GM23338 (cell line): ENCODE data around the gene TUB. TPM values are rescaled to one million over a fixed set of nuclear protein-coding genes. Genes with fewer than 3 reads are reported as not detected.

Source experiments
- ATAC-seq: fragments of 200-7000 bp; cut with Tn5 transposase; 3 replicates; pipeline ENCODE4 v1.9.1; 2020
- DNase-seq: peaks from one replicate; pipeline ENCODE4 v3.0.0-alpha.2; 2015; ENCODE audit warnings: low spot score
- H2AFZ ChIP-seq: fragments of 200-600 bp; sonication (generic); 2 replicates; pipeline ENCODE4 v1.8.0; 2016; ENCODE audit warnings: antibody characterized with exemption, mild to moderate bottlenecking, moderate library complexity
- H3F3A ChIP-seq: fragments of 200-600 bp; sonication (generic); replicated peaks from 2 replicates; pipeline ENCODE4 v1.8.0; 2017; ENCODE audit warnings: antibody characterized with exemption, mixed run types, low read depth
- H3K27ac ChIP-seq: fragments of 200-600 bp; sonication (generic); 2 replicates; pipeline ENCODE4 v1.6.1; 2016; ENCODE audit warnings: low read depth
- H3K27me3 ChIP-seq: fragments of 200-600 bp; sonication (generic); 2 replicates; pipeline ENCODE4 v1.8.0; 2016; ENCODE audit warnings: mild to moderate bottlenecking, mixed run types, moderate library complexity; ENCODE audit not compliant: insufficient read depth
- H3K36me3 ChIP-seq: fragments of 200-600 bp; sonication (generic); 2 replicates; pipeline ENCODE4 v1.8.0; 2016; ENCODE audit warnings: mild to moderate bottlenecking; ENCODE audit not compliant: insufficient read depth
- H3K4me1 ChIP-seq: fragments of 200-600 bp; sonication (generic); 2 replicates; pipeline ENCODE4 v1.8.0; 2016; ENCODE audit warnings: mild to moderate bottlenecking, moderate library complexity; ENCODE audit not compliant: insufficient read depth
- H3K4me2 ChIP-seq: fragments of 200-600 bp; sonication (generic); 2 replicates; pipeline ENCODE4 v1.7.1; 2017; ENCODE audit warnings: mixed run types
- H3K4me3 ChIP-seq: fragments of 200-600 bp; sonication (generic); 2 replicates; pipeline ENCODE4 v1.6.1; 2016; ENCODE audit warnings: mixed run types
- H3K79me2 ChIP-seq: fragments of 200-600 bp; sonication (generic); replicated peaks from 2 replicates; pipeline ENCODE4 v1.8.0; 2017; ENCODE audit warnings: mild to moderate bottlenecking; ENCODE audit not compliant: insufficient read depth
- H3K9me2 ChIP-seq: fragments of 200-600 bp; sonication (generic); 2 replicates; pipeline ENCODE4 v1.8.0; 2017; ENCODE audit not compliant: insufficient read depth
- H4K20me1 ChIP-seq: fragments of 200-600 bp; sonication (generic); replicated peaks from 2 replicates; pipeline ENCODE4 v1.8.0; 2017; ENCODE audit warnings: mild to moderate bottlenecking; ENCODE audit not compliant: insufficient read depth
- H3K27ac Mint-ChIP-seq: 2 replicates; pipeline ENCODE4 v1.8.0; 2020; ENCODE audit warnings: inconsistent platforms, mild to moderate bottlenecking, moderate library complexity, mixed read lengths
- H3K27me3 Mint-ChIP-seq: 3 replicates; pipeline ENCODE4 v1.8.0; 2022; ENCODE audit warnings: low read depth, mild to moderate bottlenecking, moderate library complexity, mixed read lengths, inconsistent platforms; ENCODE audit not compliant: insufficient read depth, poor library complexity
- H3K36me3 Mint-ChIP-seq: 3 replicates; pipeline ENCODE4 v1.8.0; 2021; ENCODE audit warnings: low read depth, mild to moderate bottlenecking, inconsistent platforms, moderate library complexity, mixed read lengths
- H3K4me1 Mint-ChIP-seq: 3 replicates; pipeline ENCODE4 v1.8.0; 2020; ENCODE audit warnings: mild to moderate bottlenecking, inconsistent platforms, mixed read lengths
- H3K4me3 Mint-ChIP-seq: 3 replicates; pipeline ENCODE4 v1.8.0; 2021; ENCODE audit warnings: moderate library complexity, mild to moderate bottlenecking, inconsistent platforms, mixed read lengths
- H3K9me3 Mint-ChIP-seq: 3 replicates; pipeline ENCODE4 v1.8.0; 2020; ENCODE audit warnings: moderate library complexity, mild to moderate bottlenecking, inconsistent platforms, mixed read lengths
- EZH2 ChIP-seq: fragments of 200-600 bp; sonication (generic); IDR thresholded peaks from one replicate; pipeline ENCODE4 v1.8.0; 2017; ENCODE audit warnings: antibody characterized with exemption, mild to moderate bottlenecking, low read depth; ENCODE audit not compliant: unreplicated experiment
- EZH2phosphoT487 ChIP-seq: fragments of 200-600 bp; sonication (generic); IDR thresholded peaks from one replicate; pipeline ENCODE4 v1.8.1; 2018; ENCODE audit warnings: antibody characterized with exemption; ENCODE audit not compliant: unreplicated experiment
- polyA plus RNA-seq: library from polyadenylated mRNA; unstranded; fragments of >200 nt; fragmentation: Nextera tagmentation; extraction: Ambion mirVana; gene quantifications from 2 replicates; pipeline ENCODE4 v1.2.1, GENCODE V29; 2016
- total RNA-seq: library from RNA; depleted of rRNA; stranded (reverse); fragments of >200 nt; shearing (Covaris generic); gene quantifications from 2 replicates; pipeline ENCODE4 v1.2.3, GENCODE V29; 2014
- TF ChIP-seq, protein P1 (sequence below), 2 experiments: fragments of 200-600 bp in 1 of 2; sonication (generic) in 1 of 2; conservative IDR thresholded peaks; 2 replicates each; pipeline versions ENCODE4 v1.5.1 to v1.6.1; 2016 to 2017; ENCODE audit warnings: antibody characterized with exemption in 2 of 2, low read depth in 2 of 2, mild to moderate bottlenecking in 2 of 2, moderate library complexity in 1 of 2

TUB gene
- total and polyA plus RNA-seq, 2 experiments from 2014 or later = 5.5 to 30.4 TPM

DNA sequence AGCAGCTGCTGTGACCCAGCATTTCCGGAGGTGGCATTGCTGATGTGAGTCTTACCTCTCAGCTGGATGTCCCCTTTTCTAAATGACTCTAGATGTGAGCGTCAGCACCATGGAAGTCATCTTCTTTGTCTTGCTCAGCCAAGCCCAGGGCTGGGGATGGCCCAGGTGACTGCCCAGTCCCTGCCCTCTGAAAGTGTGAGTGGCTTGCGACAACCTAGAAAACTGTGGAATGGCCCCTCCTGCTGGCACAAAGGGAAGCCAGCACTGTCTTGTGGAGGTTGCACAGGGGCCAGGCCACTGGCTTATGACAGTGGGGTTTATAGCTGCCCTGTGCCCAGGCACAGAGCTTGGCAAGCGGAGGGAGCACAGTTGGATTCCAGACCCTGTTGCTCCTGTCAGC lies 6.2 kb downstream of the TUB start:
- Histone ChIP-seq H3K79me2 (peaks cover 30% of the 10 kb centered on the region), H2AFZ (no peak overlapping the region), H3K4me1 (peaks cover 45% of the 10 kb centered on the region), H3K27ac (no peak overlapping the region), H3K4me2 (no peak overlapping the region), H3F3A (no peaks in the 10 kb centered on the region), H4K20me1 (peaks cover 15% of the 10 kb centered on the region), H3K9me2 (no peaks in the 10 kb centered on the region; the same call in 1 of the 2 replicates), H3K27me3 (no peaks in the 10 kb centered on the region), H3K36me3 (no peaks in the 10 kb centered on the region), H3K4me3 (no peak overlapping the region)
- DNase-seq (peak; percentile 65), ATAC-seq (peak; percentile 38)
- Mint-ChIP-seq H3K9me3 (no peaks in the 10 kb centered on the region; the same call in 2 of the 3 replicates), H3K27ac (no peak overlapping the region), H3K4me1 (peaks cover 55% of the 10 kb centered on the region), H3K27me3 (peaks cover 14% of the 10 kb centered on the region), H3K36me3 (peaks cover 4% of the 10 kb centered on the region; the same call in 1 of the 3 replicates), H3K4me3 (no peak overlapping the region)
- TF ChIP-seq, protein P1, sequence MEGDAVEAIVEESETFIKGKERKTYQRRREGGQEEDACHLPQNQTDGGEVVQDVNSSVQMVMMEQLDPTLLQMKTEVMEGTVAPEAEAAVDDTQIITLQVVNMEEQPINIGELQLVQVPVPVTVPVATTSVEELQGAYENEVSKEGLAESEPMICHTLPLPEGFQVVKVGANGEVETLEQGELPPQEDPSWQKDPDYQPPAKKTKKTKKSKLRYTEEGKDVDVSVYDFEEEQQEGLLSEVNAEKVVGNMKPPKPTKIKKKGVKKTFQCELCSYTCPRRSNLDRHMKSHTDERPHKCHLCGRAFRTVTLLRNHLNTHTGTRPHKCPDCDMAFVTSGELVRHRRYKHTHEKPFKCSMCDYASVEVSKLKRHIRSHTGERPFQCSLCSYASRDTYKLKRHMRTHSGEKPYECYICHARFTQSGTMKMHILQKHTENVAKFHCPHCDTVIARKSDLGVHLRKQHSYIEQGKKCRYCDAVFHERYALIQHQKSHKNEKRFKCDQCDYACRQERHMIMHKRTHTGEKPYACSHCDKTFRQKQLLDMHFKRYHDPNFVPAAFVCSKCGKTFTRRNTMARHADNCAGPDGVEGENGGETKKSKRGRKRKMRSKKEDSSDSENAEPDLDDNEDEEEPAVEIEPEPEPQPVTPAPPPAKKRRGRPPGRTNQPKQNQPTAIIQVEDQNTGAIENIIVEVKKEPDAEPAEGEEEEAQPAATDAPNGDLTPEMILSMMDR (conservative IDR thresholded peaks at IDR 0.05; ENCODE audit: low read depth in 2 of 2) = peak; percentile 55 to 76
- TF ChIP-seq EZH2phosphoT487 = no peak

DNA sequence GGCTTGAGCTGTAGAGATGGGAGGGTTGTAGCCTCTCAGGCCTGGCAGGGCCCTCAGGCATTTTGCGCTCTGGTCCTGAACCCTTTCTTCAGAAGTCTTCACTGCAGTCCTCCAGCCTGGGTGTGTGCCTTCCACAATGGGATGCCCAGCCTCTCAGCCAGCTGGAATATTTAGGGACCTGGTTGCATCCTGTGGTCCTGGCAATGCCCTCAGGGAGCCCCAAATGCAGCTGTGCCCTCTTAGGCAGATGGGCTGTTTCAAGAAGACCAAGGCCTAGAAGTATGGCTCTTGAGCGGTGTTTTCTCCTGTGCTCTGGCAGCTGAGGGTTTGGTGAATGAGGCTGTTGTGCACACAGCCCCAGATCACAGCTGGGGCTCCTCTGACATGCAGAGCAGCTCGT lies 6.7 kb downstream of the TUB start:
- TF ChIP-seq EZH2 = no peak
- H3K4me3 ChIP-seq = no peak overlapping the region
- Mint-ChIP-seq H3K4me3 (no peak overlapping the region), H3K27ac (no peak overlapping the region), H3K9me3 (no peaks in the 10 kb centered on the region; the same call in 2 of the 3 replicates), H3K4me1 (peaks cover 49% of the 10 kb centered on the region), H3K36me3 (peaks cover 8% of the 10 kb centered on the region; the same call in 1 of the 3 replicates), H3K27me3 (peaks cover 11% of the 10 kb centered on the region)
- H2AFZ ChIP-seq = no peak overlapping the region
- DNase-seq = no peak
- no peaks in the 10 kb centered on the region; the same call in 1 of the 2 replicates for H3K9me2 ChIP-seq
- peaks cover 30% of the 10 kb centered on the region for H3K79me2 ChIP-seq
- peaks cover 40% of the 10 kb centered on the region for H3K4me1 ChIP-seq
- peaks cover 13% of the 10 kb centered on the region; the same call in 1 of the 2 replicates for H4K20me1 ChIP-seq
- H3F3A ChIP-seq = no peaks in the 10 kb centered on the region
- no peaks in the 10 kb centered on the region for H3K36me3 ChIP-seq
- H3K27ac ChIP-seq = no peak overlapping the region
- no peak overlapping the region for H3K4me2 ChIP-seq
- no peaks in the 10 kb centered on the region for H3K27me3 ChIP-seq
- no peak for ATAC-seq

DNA sequence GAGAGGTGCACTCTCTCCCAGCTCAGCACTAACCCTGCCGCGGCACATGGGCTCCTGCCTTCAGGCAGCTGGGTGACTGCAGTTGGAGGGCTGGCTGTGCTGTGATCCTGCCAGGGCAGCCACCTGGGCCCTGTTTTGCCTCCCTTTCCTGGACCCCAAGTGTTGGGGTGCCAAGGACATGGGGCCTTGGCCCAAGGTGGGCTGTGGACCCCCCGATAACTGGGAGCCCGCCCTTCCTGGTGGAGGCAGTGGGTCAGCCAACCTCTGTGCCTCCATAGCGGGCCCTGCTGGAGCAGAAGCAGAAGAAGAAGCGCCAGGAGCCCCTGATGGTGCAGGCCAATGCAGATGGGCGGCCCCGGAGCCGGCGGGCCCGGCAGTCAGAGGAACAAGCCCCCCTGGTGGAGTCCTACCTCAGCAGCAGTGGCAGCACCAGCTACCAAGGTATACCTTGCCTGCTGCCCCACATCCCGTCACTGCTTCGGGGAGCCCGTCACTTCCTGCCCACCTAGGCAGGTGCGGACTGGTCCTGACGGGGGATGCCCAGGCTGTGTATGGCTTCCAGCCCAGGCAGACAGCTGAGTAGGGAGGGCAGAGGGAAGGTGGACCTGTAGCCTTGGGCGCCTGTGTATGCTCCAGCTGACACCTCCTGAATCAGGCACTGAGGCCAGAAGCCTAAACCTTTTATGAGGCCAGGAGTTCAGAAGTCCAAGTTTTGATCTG lies 8.9 kb downstream of the TUB start:
- no peak overlapping the region for H3K4me3 Mint-ChIP-seq
- H3K4me1 Mint-ChIP-seq = peaks cover 29% of the 10 kb centered on the region
- H3K4me2 ChIP-seq = no peak overlapping the region
- H3K36me3 ChIP-seq = no peaks in the 10 kb centered on the region
- peak; percentile 19 for ATAC-seq
- no peaks in the 10 kb centered on the region for H3F3A ChIP-seq
- peaks cover 8% of the 10 kb centered on the region; the same call in 1 of the 2 replicates for H4K20me1 ChIP-seq
- peaks cover 14% of the 10 kb centered on the region; the same call in 2 of the 3 replicates for H3K36me3 Mint-ChIP-seq
- H3K79me2 ChIP-seq = peaks cover 21% of the 10 kb centered on the region
- H2AFZ ChIP-seq = no peak overlapping the region
- DNase-seq = peak; percentile 30
- H3K27me3 ChIP-seq = no peaks in the 10 kb centered on the region
- TF ChIP-seq, protein P1 (conservative IDR thresholded peaks at IDR 0.05; ENCODE audit: low read depth in 2 of 2) = peak in 1 of 2 experiments; percentile 29; a peak in 2 of 4 replicates
- TF ChIP-seq EZH2phosphoT487 = no peak
- H3K9me3 Mint-ChIP-seq = no peaks in the 10 kb centered on the region; the same call in 2 of the 3 replicates
- no peak overlapping the region for H3K27ac Mint-ChIP-seq
- no peaks in the 10 kb centered on the region; the same call in 1 of the 2 replicates for H3K9me2 ChIP-seq
- no peak overlapping the region for H3K4me3 ChIP-seq
- H3K27ac ChIP-seq = no peak overlapping the region
- peaks cover 18% of the 10 kb centered on the region for H3K4me1 ChIP-seq
- H3K27me3 Mint-ChIP-seq = peaks cover 11% of the 10 kb centered on the region
